ENCODE measurements around the gene PEG3.

Gene PEG3

GRCh38 chr19:56838909-56839651 lies 1.4 kb downstream of the PEG3 start:
- peak; percentile 21 for DNase-seq

GRCh38 chr19:56838024-56838908 lies 2.3 kb downstream of the PEG3 start:
- no peak for DNase-seq

- no peak for DNase-seq
These were observed 3.0 kb downstream of the PEG3 start for GRCh38 chr19:56837492-56838023.

- no peak for DNase-seq
These were observed 3.5 kb downstream of the PEG3 start for GRCh38 chr19:56837004-56837403.

GRCh38 chr19:56836059-56836458 lies 4.5 kb downstream of the PEG3 start:
- no peak for DNase-seq

- no peak for DNase-seq
These were observed 5.1 kb downstream of the PEG3 start for GRCh38 chr19:56835401-56835800.

GRCh38 chr19:56834564-56835375 lies 5.8 kb downstream of the PEG3 start:
- DNase-seq = no peak

- no peak for DNase-seq
These were observed 8.1 kb downstream of the PEG3 start for GRCh38 chr19:56832352-56832928.

GRCh38 chr19:56831255-56831654 lies 9.3 kb downstream of the PEG3 start:
- DNase-seq = no peak

GRCh38 chr19:56829596-56829995 lies 10.9 kb downstream of the PEG3 start:
- DNase-seq = no peak

GRCh38 chr19:56827708-56828107 lies 12.8 kb downstream of the PEG3 start:
- no peak for DNase-seq

GRCh38 chr19:56823956-56824355 lies 16.6 kb downstream of the PEG3 start:
- no peak for DNase-seq

GRCh38 chr19:56823417-56823816 lies 17.1 kb downstream of the PEG3 start:
- DNase-seq = no peak

GRCh38 chr19:56822755-56823154 lies 17.8 kb downstream of the PEG3 start:
- no peak for DNase-seq

GRCh38 chr19:56821675-56822074 lies 18.9 kb downstream of the PEG3 start:
- DNase-seq = no peak

GRCh38 chr19:56821209-56821608 lies 19.3 kb downstream of the PEG3 start:
- DNase-seq = no peak

GRCh38 chr19:56819166-56819565 lies 21.4 kb downstream of the PEG3 start:
- DNase-seq = no peak

GRCh38 chr19:56814656-56815055 lies 25.9 kb downstream of the PEG3 start:
- DNase-seq = no peak

- no peak for DNase-seq
These were observed 27.0 kb downstream of the PEG3 start for GRCh38 chr19:56813531-56813930.

GRCh38 chr19:56811480-56811879 lies 29.0 kb downstream of the PEG3 start:
- no peak for DNase-seq

GRCh38 chr19:56810260-56810659 lies 30.3 kb downstream of the PEG3 start:
- DNase-seq = no peak

GRCh38 chr19:56808717-56809392 lies 31.7 kb downstream of the PEG3 start:
- no peak for DNase-seq

Measured in CD4-positive, alpha-beta T cell treated with Interleukin-12 subunit alpha and Interleukin-12 subunit beta, for 1 hour (primary cell).